ENCODE data around the gene KLF9.
"Not testable (repeated sequence)": the region's sequence is repeated elsewhere in the genome, so short reads cannot be mapped to it uniquely, and the experiment has no call there.

KLF9 gene

GRCh38 chr9:70403166-70403565 lies 11.3 kb downstream of the KLF9 start:
- DNase-seq: no peak

- no peak for DNase-seq
Observed at GRCh38 chr9:70402213-70402612, 12.2 kb downstream of the KLF9 start.

- DNase-seq: not testable (repeated sequence)
Observed at GRCh38 chr9:70401241-70401640, 13.2 kb downstream of the KLF9 start.

- DNase-seq: no peak
Observed at GRCh38 chr9:70400107-70400892, 14.2 kb downstream of the KLF9 start.

- DNase-seq: no peak
Observed at GRCh38 chr9:70399141-70399540, 15.3 kb downstream of the KLF9 start.

- no peak for DNase-seq
Observed at GRCh38 chr9:70398145-70398556, 16.3 kb downstream of the KLF9 start.

- DNase-seq: no peak
Observed at GRCh38 chr9:70395652-70396051, 18.8 kb downstream of the KLF9 start.

GRCh38 chr9:70392850-70393249 lies 21.6 kb downstream of the KLF9 start:
- DNase-seq: no peak

- DNase-seq: no peak
Observed at GRCh38 chr9:70392189-70392588, 22.3 kb downstream of the KLF9 start.

- DNase-seq: no peak
Observed at GRCh38 chr9:70390933-70391341, 23.5 kb downstream of the KLF9 start.

- DNase-seq: peak; percentile 42
Observed at GRCh38 chr9:70389621-70390266, 24.7 kb downstream of the KLF9 start.

- no peak for DNase-seq
Observed at GRCh38 chr9:70389188-70389587, 25.3 kb downstream of the KLF9 start.

- no peak for DNase-seq
Observed at GRCh38 chr9:70387663-70388062, 26.8 kb downstream of the KLF9 start.

GRCh38 chr9:70385426-70385825 lies 29.0 kb downstream of the KLF9 start:
- DNase-seq: no peak

- no peak for DNase-seq
Observed at GRCh38 chr9:70382709-70383605, 31.5 kb downstream of the KLF9 start.

- DNase-seq: no peak
Observed at GRCh38 chr9:70382046-70382708, 32.3 kb downstream of the KLF9 start.

- no peak for DNase-seq
Observed at GRCh38 chr9:70374962-70375618, 39.4 kb downstream of the KLF9 start.

- DNase-seq: no peak
Observed at GRCh38 chr9:70367305-70367930, 47.0 kb downstream of the KLF9 start.

GRCh38 chr9:70363760-70364159 lies 50.7 kb downstream of the KLF9 start:
- DNase-seq: no peak

- DNase-seq: no peak
Observed at GRCh38 chr9:70362952-70363351, 51.5 kb downstream of the KLF9 start.

- DNase-seq: no peak
Observed at GRCh38 chr9:70355801-70356200, 58.7 kb downstream of the KLF9 start.

GRCh38 chr9:70352802-70353201 lies 61.7 kb downstream of the KLF9 start:
- no peak for DNase-seq

All from right hindlimb (tissue), 1 donor.